T follicular helper cell (primary cell): ENCODE results near the gene ARF6.
A peak's percentile ranks its signal among the peaks of the same experiment; 100 is the strongest.
"Not testable (repeated sequence)": the region's sequence is repeated elsewhere in the genome, so short reads cannot be mapped to it uniquely, and the experiment has no call there.

ENCODE experiments used
- DNase-seq: peaks from one replicate; pipeline ENCODE4 v3.0.0-alpha.2; 2020; ENCODE audit warnings: low read depth

The ARF6 gene

GRCh38 chr14:49876563-49877127, 16.2 kb upstream of the ARF6 start:
- DNase-seq: no peak

- DNase-seq: peak; percentile 38
These were observed 13.2 kb upstream of the ARF6 start for GRCh38 chr14:49879646-49880204.

- no peak for DNase-seq
These were observed 12.4 kb upstream of the ARF6 start for GRCh38 chr14:49880267-49881064.

- DNase-seq: no peak
These were observed 11.4 kb upstream of the ARF6 start for GRCh38 chr14:49881350-49882001.

DNA sequence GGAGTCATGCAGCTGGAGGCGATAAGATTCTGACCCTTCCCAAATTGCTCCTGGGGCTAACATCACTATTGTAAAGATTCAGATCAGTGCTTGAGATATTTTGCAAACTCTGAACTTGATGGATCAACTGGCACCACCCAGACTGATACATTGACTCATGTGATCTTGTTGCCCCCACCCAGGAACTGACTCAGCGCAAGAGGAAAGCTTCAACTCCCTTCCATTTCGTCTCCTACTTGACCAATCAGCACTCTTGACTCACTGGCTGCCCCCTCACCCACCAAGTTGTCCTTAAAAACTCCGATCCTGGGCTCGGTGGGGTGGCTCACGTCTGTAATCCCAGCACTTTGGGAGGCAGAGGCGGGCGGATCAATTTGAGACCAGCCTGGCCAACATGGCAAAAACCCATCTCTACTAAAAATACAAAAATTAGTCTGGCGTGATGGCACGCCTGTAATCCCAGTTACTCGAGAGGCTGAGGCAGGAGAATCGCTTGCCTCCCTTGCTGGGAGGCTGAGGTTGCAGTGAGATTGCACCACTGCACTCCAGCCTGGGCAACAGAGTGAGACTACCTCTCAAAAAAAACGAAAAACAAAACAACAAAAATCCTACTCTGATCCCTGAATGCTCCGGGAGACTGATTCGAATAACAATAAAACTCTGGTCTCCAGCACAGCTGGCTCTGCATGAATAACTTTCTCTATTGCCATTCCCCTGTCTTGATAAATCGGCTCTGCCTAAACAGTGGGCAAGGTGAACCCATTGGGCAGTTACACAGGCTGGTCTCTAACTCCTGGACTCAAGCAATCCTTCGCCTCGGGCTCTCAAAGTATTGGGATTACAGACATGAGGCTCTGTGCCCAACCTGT, 9.8 kb upstream of the ARF6 start:
- DNase-seq: no peak

DNA sequence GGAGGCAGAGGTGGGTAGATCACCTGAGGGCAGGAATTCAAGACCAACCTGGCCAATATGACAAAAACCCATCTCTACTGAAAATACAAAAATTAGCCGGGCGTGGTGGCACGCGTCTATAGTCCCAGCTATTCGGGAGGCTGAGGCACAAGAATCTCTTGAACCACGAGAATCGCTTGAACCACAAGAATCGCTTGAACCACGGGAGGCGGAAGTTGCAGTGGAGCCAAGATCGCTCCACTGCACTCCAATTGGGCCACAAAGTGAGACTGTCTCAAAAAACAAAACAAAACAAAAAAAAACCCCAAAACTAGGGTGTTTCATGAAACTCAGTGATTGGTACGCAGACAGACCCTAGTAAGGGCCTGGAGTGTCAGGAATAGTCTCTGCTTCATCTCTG, 6.4 kb upstream of the ARF6 start:
- DNase-seq: no peak

DNA sequence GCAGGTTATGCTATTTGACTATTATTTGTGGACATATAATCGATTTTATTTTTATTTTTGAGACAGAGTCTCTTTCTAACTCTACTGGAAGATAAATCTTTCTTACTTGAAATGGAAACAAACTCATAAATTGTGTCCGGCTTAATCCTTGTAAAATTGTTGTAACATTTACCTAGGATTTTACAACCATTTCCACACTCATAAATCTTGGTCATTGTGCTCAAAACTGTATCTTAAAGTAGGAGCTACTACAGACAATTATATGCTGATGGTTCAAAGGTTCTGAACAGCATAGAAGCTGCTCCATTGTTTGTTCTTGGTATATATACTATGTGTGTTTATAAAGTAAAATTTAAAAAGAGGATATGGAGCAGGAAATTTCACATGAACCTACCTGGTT, 4.6 kb upstream of the ARF6 start:
- no peak for DNase-seq

GRCh38 chr14:49892301-49892635, 614 bp upstream of the ARF6 start:
- DNase-seq: peak; percentile 34

- peak; percentile 53 for DNase-seq
These were observed 679 bp downstream of the ARF6 start for GRCh38 chr14:49893309-49894213.

DNA sequence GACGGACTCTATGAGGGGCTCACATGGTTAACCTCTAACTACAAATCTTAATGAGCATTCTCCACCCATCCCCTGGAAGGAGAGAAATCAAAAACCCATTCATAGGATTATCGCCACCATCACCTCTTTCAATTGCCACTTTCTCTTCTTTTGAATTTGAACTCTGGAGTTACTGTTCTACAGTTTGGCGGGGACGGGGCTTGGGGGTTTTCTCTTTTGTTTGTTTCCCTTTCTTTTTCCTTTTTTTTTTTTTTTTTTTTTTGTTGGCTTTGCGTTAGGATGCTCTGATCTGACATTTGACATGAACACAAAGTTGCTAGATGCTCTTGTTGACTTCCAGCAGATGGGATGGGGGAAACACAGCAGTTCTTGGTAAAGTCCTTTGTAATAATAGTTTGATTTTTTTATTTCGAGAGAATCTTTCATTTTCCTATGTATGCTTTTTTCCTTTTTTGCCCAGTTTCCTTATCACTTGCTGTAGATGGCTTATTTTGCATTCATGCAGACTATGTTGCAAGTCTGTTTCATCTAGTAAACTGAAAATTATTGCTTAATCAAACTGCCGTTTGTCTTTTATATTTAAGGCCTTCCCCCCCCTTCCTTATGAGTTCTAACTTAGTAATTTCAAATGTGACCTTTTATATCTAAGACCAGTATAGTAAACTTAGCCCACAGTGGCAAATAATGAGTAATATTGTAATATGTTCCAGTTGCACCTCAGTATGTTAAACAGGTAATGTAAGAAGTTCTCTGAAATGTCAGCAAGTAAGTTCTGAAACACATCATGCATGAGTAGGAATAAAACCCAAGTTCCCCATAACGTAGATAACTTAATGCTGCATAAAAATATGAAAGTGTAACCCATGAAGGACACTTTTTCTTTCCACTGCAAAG, 1.6 kb downstream of the ARF6 start:
- not testable (repeated sequence) for DNase-seq

GRCh38 chr14:49895480-49895879, 2.6 kb downstream of the ARF6 start:
- DNase-seq: no peak

- not testable (repeated sequence) for DNase-seq
These were observed 3.4 kb downstream of the ARF6 start for GRCh38 chr14:49896272-49896671.

- DNase-seq: no peak
These were observed 4.1 kb downstream of the ARF6 start for GRCh38 chr14:49896966-49897365.

GRCh38 chr14:49897414-49897813, 4.5 kb downstream of the ARF6 start:
- no peak for DNase-seq

DNA sequence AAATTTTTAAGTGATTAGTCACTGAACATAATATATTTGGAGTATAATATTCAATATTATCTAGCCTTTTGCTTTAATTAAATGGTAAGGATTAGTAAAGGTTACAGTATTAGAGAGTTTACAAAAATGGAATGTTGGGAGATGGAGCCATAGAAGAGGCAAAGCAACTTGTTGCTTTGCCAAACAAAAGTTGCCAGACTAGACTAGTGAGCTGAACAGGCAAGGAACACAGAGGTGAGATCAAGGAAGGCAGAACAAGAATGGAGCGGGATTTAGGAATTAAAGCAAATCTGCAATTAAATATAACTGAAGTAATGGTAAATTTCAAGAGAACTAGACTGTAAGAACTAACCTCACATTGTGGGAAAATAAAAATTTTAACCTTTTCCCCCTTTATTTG, 5.1 kb downstream of the ARF6 start:
- DNase-seq: no peak

DNA sequence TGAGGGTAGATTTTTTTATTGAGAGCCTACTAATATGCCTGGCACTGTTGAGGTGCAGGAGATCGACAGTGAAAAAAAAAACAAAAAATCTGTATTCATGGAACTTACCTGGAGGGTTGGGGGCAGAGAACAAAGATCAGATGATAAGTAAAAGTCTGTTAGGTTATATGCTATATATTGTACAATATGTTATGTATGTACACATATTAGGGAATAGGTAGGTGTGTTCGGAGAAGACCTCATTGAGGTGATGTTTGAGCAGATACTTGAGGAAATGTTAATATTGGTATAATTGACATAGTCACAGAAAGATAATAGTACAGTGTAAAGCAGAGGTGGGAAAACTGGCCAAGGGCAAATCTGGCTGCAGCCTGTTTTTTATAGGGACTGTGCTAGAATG, 5.6 kb downstream of the ARF6 start:
- no peak for DNase-seq

DNA sequence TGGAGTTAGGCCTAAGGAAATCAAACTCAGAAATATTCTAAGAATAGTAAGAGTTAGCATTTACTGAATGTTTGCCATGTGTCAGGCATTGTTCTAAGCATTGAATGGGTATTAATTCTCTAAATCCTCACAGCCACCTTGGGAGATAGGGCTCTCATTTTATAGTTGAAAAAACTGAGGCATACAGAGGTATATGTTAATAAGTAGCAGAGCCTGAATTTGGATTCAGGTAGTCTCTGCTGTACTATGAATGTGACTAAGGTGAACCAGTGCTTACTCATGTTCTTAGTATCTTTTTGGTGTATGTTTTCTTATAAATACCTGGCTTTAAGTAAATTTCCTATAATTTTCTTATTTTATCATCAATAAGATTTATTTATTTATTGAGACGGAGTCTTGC, 8.1 kb downstream of the ARF6 start:
- no peak for DNase-seq

DNA sequence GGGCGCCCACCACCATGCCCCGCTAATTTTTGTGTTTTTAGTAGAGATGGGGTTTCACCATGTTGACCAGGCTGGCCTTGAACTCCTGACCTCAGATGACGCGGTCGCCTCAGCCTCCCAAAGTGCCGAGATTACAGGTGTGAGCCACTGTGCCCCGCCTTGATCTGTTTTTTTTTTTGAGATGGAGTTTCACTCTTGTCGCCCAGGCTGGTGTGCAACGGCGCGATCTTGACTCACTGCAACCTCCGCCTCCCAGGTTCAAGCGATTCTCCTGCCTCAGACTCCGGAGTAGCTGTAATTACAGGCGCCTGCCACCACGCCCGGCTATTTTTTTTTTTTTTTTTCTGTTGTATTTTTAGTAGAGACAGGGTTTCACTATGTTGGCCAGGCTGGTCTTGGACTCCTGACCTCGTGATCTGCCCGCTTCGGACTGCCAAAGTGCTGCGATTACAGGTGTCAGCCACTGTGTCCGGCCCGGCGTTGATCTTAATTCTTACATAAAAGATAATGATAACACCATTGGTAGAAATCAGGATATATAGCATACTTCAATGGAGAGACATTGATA, 9.9 kb downstream of the ARF6 start:
- not testable (repeated sequence) for DNase-seq

DNA sequence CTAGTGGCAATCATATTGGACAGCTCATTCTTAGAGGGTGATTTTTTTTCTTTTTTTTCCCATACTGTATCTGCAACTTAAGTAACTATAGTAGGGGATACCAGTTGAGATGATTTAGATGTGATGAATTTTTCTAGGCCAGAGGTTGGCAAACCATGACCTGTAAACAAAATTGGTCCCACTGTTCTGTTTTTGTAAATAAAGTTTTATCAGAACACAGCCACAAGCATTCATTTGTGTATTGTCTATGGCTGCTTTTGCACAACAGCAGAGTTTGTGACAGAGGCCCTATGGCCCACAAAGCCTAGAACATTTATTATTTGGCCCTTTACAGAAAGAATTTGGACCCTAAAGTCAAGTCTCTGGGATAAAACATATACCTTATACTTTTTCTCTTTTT, 11.4 kb downstream of the ARF6 start:
- no peak for DNase-seq

GRCh38 chr14:49905989-49906388, 13.1 kb downstream of the ARF6 start:
- no peak for DNase-seq
